Tibial artery (tissue), 4 donors: ENCODE results near the gene CNN2.

Source experiments
- DNase-seq, 2 donors: peaks; one replicate each; pipeline ENCODE4 v3.0.0-alpha.2; 2019
- H3K27ac ChIP-seq, 2 donors: fragments of 200-600 bp; sonication (generic) in 1 of 2; 1 replicate in 1 of 2; 2 replicates in 1 of 2; pipeline ENCODE4 v1.5.1; 2018 to 2019; ENCODE audit warnings: mild to moderate bottlenecking in 1 of 2
- H3K27me3 ChIP-seq, 2 donors: fragments of 200-600 bp; sonication (generic) in 1 of 2; one replicate each; pipeline versions ENCODE4 v1.5.1 to v1.6.0; 2016 to 2019
- H3K36me3 ChIP-seq, 3 donors: fragments of 200-600 bp; sonication (generic) in 2 of 3; one replicate each; pipeline ENCODE4 v1.5.1; 2016 to 2019; ENCODE audit warnings: mild to moderate bottlenecking in 2 of 3
- H3K4me1 ChIP-seq, 4 donors: fragments of 200-600 bp; sonication (generic) in 2 of 4; 1 replicate in 3 of 4; 2 replicates in 1 of 4; pipeline ENCODE4 v1.5.1; 2016 to 2019
- H3K4me3 ChIP-seq, 2 donors: fragments of 200-600 bp; sonication (generic) in 1 of 2; 1 replicate in 1 of 2; 2 replicates in 1 of 2; pipeline ENCODE4 v1.5.1; 2018 to 2019; ENCODE audit warnings: mild to moderate bottlenecking in 2 of 2
- H3K9me3 ChIP-seq, 3 donors: fragments of 200-600 bp; sonication (generic) in 1 of 3; one replicate each; pipeline ENCODE4 v1.5.1; 2016 to 2019
- CTCF ChIP-seq, 2 experiments: fragments of 200-600 bp in 1 of 2; fragments of 450-650 bp in 1 of 2; IDR thresholded peaks; one replicate each; pipeline ENCODE4 v1.5.1; 2017 to 2019; ENCODE audit warnings: antibody characterized with exemption in 2 of 2, mild to moderate bottlenecking in 1 of 2, moderate library complexity in 1 of 2
- intact Hi-C: fragments of 100-400 bp; cut with DNase I; formaldehyde crosslinking; loops from one replicate; pipeline ENCODE4 v1.15.0; 2023; ENCODE audit warnings: low total_unique reads

The CNN2 gene

GRCh38 chr19:984165-984967 is 42.0 kb upstream of the CNN2 start, which contains the start of gene WDR18:
Gene WDR18 (plus strand): TSS chr19:984345. CDS start chr19:984354, 9 bp downstream.
- Histone ChIP-seq H3K9me3 (no peaks in the 10 kb centered on the region), H3K27ac (peak within 1 kb of the TSS; percentile 82 to 87), H3K4me1 (peaks cover 0 to 35% (median 20%) of the 10 kb centered on the region in 4 donors), H3K36me3 (peaks cover 3 to 32% (median 28%) of the 10 kb centered on the region in 3 donors), H3K27me3 (peaks cover 0 to 11% of the 10 kb centered on the region in 2 donors), H3K4me3 (peak within 1 kb of the TSS; percentile 94 to 96)
- intact Hi-C loops = loop anchor here (5.0 to 10.0 kb wide), 2 partner anchors 130 to 217 kb away; partner anchors contain the start of genes CFD and ELANE
- peak in 1 of 2 experiments; percentile 44 for TF ChIP-seq CTCF (IDR thresholded peaks at IDR 0.05)
- peak; percentile 93 to 96 for DNase-seq

- intact Hi-C loops = loop anchor here (10.0 kb wide), 1 partner anchor 131 kb away; the partner anchor contains the start of genes CFD and ELANE
- TF ChIP-seq CTCF (IDR thresholded peaks at IDR 0.05) = no peak
- H3K9me3 ChIP-seq = no peaks in the 10 kb centered on the region
- DNase-seq = no peak
- no peak overlapping the region for H3K4me3 ChIP-seq
- H3K27me3 ChIP-seq = no peaks in the 10 kb centered on the region
- peaks cover 0 to 31% (median 20%) of the 10 kb centered on the region in 4 donors for H3K4me1 ChIP-seq
- H3K27ac ChIP-seq = no peak overlapping the region
- H3K36me3 ChIP-seq = peaks cover 19 to 49% (median 41%) of the 10 kb centered on the region in 3 donors
Observed at GRCh38 chr19:986083-986482, 40.3 kb upstream of the CNN2 start.

- Histone ChIP-seq H3K27me3 (peaks cover 0 to 9% of the 10 kb centered on the region in 2 donors), H3K9me3 (no peaks in the 10 kb centered on the region), H3K4me3 (no peak overlapping the region), H3K36me3 (peaks cover 32 to 67% (median 55%) of the 10 kb centered on the region in 3 donors), H3K4me1 (peaks cover 0 to 22% (median 14%) of the 10 kb centered on the region in 4 donors), H3K27ac (no peak overlapping the region)
- TF ChIP-seq CTCF (IDR thresholded peaks at IDR 0.05) = no peak
- no peak for DNase-seq
- intact Hi-C loops = loop anchor here (10.0 kb wide), 1 partner anchor 133 kb away; the partner anchor contains the start of genes CFD and ELANE
Observed at GRCh38 chr19:988081-988480, 38.3 kb upstream of the CNN2 start.

GRCh38 chr19:988510-988909 is 37.9 kb upstream of the CNN2 start:
- DNase-seq = no peak
- Histone ChIP-seq H3K4me3 (no peak overlapping the region), H3K27me3 (peaks cover 0 to 13% of the 10 kb centered on the region in 2 donors), H3K36me3 (peaks cover 36 to 71% (median 59%) of the 10 kb centered on the region in 3 donors), H3K27ac (no peak overlapping the region), H3K9me3 (no peaks in the 10 kb centered on the region), H3K4me1 (peaks cover 0 to 19% (median 10%) of the 10 kb centered on the region in 4 donors)
- intact Hi-C loops = loop anchor here (10.0 kb wide), 1 partner anchor 134 kb away; the partner anchor contains the start of genes CFD and ELANE
- TF ChIP-seq CTCF (IDR thresholded peaks at IDR 0.05) = no peak

GRCh38 chr19:989381-990081 is 36.9 kb upstream of the CNN2 start:
- no peak for DNase-seq
- intact Hi-C loops = loop anchor here (10.0 kb wide), 1 partner anchor 135 kb away; the partner anchor contains the start of genes CFD and ELANE
- peak in 1 of 2 experiments; percentile 10 for TF ChIP-seq CTCF (IDR thresholded peaks at IDR 0.05)
- Histone ChIP-seq H3K27ac (no peak overlapping the region), H3K9me3 (no peaks in the 10 kb centered on the region), H3K36me3 (peaks cover 42 to 81% (median 69%) of the 10 kb centered on the region in 3 donors), H3K4me3 (no peak overlapping the region), H3K27me3 (peaks cover 0 to 24% of the 10 kb centered on the region in 2 donors), H3K4me1 (peaks cover 0 to 14% (median 5%) of the 10 kb centered on the region in 4 donors)
